HPDE6-E6E7 (cell line): Measurements from ENCODE around the gene GRIN2D.
A peak's percentile ranks its signal among the peaks of the same experiment; 100 is the strongest.

Experiments
- DNase-seq: peaks from one replicate; pipeline ENCODE4 v3.0.0; 2011; ENCODE audit warnings: missing footprints; ENCODE audit errors: extremely low spot score

The GRIN2D gene

GRCh38 chr19:48393559-48394330 lies at the start of gene GRIN2D:
TSS of gene GRIN2D (plus strand) at chr19:48393668. CDS start at chr19:48398393, 4,725 bp downstream.
- DNase-seq = no peak

DNA sequence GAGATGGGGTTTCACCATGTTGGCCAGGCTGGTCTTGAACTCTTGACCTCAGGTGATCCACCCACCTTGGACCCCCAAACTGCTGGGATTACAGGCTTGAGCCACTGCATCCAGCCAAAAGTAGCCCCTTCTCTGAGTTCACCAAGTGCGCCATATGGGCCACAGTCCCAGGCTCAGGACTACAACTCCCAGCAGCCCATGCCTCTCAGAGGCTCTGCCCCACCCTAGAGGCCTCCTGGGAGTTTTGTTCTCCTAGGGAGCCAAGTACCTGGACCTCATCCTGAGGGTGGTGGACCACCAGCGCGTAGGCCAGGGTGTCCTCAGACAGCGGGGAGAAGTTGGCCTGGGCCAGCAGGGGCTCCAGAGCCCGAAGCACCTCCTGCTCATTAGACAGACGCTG lies 48.6 kb upstream of the GRIN2D start:
- DNase-seq = no peak

- DNase-seq = no peak
Observed at GRCh38 chr19:48346191-48346590, 47.3 kb upstream of the GRIN2D start.

- no peak for DNase-seq
Observed at GRCh38 chr19:48348045-48348444, 45.4 kb upstream of the GRIN2D start.

DNA sequence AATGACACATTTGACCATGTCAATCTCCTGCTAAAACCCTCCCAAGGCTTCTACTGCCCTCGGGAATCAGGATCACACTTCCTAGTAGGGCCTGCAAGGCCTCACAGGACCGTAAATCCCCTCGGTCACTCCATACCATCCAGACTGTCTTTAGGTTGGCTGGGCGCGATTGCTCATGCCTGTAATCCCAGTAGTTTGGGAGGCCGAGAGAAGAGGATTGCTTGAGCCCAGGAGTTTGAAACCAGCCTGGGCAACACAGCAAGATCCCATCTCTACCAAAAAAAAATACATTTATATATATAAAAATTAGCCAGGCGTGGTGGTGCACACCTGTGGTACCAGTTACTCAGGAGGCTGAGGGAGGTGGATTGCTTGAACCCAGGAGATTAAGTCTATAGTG lies 44.7 kb upstream of the GRIN2D start:
- no peak for DNase-seq

DNA sequence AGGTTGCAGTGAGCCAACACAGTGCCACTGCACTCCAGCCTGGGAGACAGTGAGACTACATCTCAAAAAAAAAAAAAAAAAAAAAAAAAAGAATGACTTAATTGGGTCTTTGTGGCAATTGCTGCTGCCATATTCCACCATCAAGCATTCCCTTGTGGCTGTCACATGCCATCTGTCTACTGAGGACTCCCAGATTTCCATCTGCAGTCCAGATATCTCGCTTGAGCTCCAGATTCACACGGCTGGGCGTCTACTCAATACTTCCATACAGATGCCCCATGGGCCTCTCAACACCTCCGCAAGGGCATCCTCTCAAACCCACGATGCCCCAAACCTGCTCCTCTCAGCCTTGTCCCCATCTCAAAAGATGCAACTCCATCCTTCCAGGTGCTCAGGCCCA lies 42.6 kb upstream of the GRIN2D start:
- DNase-seq = no peak

- DNase-seq = peak; percentile 46
Observed at GRCh38 chr19:48351341-48351752, 42.1 kb upstream of the GRIN2D start.

GRCh38 chr19:48353677-48354076 lies 39.8 kb upstream of the GRIN2D start:
- DNase-seq = no peak

- no peak for DNase-seq
Observed at GRCh38 chr19:48354332-48354992, 39.0 kb upstream of the GRIN2D start.

- no peak for DNase-seq
Observed at GRCh38 chr19:48355365-48355954, 38.0 kb upstream of the GRIN2D start.

- no peak for DNase-seq
Observed at GRCh38 chr19:48359123-48359522, 34.3 kb upstream of the GRIN2D start.

GRCh38 chr19:48361912-48362311 lies 31.6 kb upstream of the GRIN2D start:
- DNase-seq = no peak

DNA sequence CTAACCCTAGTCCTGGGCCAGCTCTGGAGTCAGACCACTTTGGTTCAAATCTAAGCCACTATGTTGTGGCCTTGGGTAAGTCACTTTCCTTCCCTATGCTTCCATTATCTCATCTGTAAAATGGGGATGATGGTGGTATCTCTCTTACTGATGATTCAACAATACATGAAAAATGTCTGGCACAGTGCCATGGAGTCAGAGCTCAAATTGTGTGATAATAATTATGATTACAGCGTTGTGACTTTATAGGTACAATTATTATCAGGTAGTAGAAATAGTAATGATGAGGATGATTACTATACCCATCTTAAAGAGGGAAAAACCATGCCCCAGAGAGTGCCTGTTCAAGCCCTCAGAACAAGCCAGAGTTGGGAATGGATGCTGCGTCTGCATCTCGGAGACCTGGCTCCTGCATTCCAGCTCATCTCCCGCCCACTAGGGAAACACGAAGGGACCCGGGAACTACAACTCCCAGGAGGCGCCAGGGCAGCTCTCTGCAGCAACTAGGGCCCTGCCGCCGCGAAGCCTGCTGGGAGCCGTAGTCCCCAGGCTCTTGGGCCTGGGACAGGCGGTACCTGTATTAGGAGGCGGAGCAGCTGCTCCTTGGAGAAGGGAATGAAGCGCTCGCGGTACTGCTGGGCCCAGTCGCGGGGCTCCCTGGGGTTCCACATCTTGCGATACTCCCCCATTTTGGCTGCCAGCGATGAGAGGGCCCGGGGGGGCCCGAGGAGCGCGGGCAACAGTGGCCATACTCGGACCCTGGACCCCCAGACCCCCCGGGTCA lies 30.6 kb upstream of the GRIN2D start:
- peak; percentile 97 for DNase-seq

DNA sequence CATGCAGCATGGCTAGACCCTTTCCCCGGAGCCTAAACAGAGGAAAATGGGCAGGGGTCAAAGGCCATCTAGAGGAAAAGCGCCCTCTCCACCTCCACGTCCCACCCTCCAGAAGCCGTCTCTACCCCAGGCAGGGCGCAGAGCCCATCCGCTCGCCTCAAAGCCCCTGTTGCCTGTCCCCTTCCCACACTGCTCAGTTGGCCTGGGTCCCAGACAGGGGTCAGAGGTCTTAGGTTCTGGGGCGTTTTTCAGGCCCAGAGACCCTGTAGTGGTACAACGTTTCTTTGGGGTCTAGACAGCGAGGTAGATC lies 30.0 kb upstream of the GRIN2D start:
- DNase-seq = no peak

- DNase-seq = peak; percentile 100
Observed at GRCh38 chr19:48363810-48364597, 29.5 kb upstream of the GRIN2D start, which contains the start of the genes SYNGR4 and TMEM143. TSS of gene SYNGR4 (plus strand) at chr19:48364367. CDS start at chr19:48365843, 1,476 bp downstream. TSS of gene TMEM143 (minus strand) at chr19:48363940. CDS start at chr19:48363920, 20 bp downstream.

DNA sequence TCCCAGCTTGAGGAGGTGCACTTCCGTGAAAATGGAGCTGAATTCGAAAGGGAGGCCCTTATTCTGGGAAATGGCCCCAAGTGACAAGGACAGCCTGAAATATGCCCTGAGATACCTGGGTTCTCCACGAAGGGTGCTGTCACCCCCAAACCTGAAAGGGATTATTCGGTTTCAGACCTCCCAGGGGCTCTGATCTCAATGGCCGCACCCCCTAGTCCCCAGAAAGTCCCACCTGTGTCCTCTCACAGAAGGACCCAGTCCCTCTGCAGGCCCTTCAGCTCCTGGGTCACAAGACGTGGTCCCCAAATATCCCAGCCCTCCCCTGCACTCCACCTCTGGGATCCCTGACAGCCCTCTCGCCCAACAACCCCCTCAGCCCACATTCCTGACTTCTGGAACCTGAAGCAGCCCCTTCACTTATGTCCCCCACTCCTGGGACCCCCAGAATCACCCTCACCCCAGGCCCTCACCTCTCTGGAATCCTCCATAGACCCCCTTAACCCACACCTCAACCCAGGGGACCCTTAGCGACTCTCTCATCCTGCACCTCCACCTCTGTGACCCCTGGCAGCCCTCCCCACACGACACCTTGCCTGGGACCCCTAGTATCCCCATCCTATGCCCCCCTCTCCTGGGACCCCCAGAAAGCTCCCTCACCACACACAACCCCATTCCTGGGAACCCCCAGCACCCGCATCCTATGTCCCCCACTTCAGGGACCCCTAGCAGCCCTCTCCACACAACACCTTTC lies 28.7 kb upstream of the GRIN2D start:
- DNase-seq = no peak

- no peak for DNase-seq
Observed at GRCh38 chr19:48365602-48366001, 27.9 kb upstream of the GRIN2D start.

DNA sequence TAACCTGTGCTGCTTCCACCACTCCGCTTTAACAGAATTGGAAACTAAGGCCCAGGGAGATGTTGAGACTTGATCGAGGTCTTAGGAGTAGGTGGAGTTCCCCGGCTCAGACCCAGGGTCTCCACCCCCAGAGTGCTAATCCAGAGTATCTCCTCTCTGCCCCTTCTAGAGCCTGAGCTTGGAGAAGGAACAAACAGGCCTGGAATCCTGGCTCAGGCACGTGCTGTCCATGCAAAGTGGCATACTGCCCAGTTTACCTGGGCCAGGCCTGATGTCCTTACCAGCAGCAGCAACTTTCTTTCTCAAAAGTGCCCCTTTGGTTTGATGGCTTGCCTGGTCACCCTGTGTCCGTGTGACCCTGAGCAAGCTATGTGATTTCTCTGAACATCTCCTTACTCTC lies 25.6 kb upstream of the GRIN2D start:
- DNase-seq = no peak

GRCh38 chr19:48368936-48369335 lies 24.5 kb upstream of the GRIN2D start:
- no peak for DNase-seq

DNA sequence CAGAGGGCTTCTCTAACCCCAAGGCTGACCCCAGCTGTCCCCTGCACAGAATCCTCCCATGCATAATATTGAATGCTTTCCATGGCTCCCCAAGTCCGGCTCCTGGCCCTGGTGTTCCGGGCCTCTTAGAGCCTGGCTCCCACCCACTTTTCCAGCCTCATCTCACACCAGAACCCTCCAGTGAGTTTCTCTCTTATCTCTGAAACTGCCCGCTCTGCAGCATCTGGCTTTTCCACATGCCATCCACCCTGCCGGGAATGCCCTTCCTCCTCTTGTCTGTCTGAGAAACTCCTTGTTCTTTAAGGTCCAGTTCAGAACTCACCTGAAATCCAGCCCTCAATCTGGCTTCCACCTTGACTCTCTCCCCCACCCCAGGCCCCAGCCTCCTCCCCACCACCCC lies 22.5 kb upstream of the GRIN2D start:
- no peak for DNase-seq

- DNase-seq = no peak
Observed at GRCh38 chr19:48371367-48371766, 22.1 kb upstream of the GRIN2D start.
